Type B pancreatic cell (in vitro differentiated cells): ENCODE results near the gene C11orf54. TPM values are rescaled to one million over a fixed set of nuclear protein-coding genes. Genes with fewer than 3 reads are reported as not detected.

ENCODE experiments used
- DNase-seq: peaks from one replicate; pipeline ENCODE4 v3.0.0; 2021; ENCODE audit warnings: mixed read lengths; ENCODE audit not compliant: unreplicated experiment; ENCODE audit errors: extremely low spot score
- H3K27ac Mint-ChIP-seq: 2 replicates; pipeline ENCODE4 v1.8.0; 2021; ENCODE audit warnings: mild to moderate bottlenecking, mixed read lengths
- H3K27me3 Mint-ChIP-seq: 2 replicates; pipeline ENCODE4 v1.8.0; 2021; ENCODE audit warnings: mixed read lengths
- H3K36me3 Mint-ChIP-seq: 2 replicates; pipeline ENCODE4 v1.8.0; 2021; ENCODE audit warnings: mixed read lengths
- H3K4me1 Mint-ChIP-seq: one replicate; pipeline ENCODE4 v1.8.0; 2021; ENCODE audit warnings: mixed read lengths; ENCODE audit not compliant: unreplicated experiment
- H3K4me3 Mint-ChIP-seq: 2 replicates; pipeline ENCODE4 v1.8.0; 2021; ENCODE audit warnings: mild to moderate bottlenecking, mixed read lengths
- H3K9me3 Mint-ChIP-seq: 2 replicates; pipeline ENCODE4 v1.8.0; 2021; ENCODE audit warnings: mixed read lengths
- total RNA-seq: library from RNA; stranded (reverse); gene quantifications from 2 replicates; pipeline ENCODE4 v1.2.1, GENCODE V29; 2021; ENCODE audit warnings: low replicate concordance
- TF ChIP-seq, protein P1 (sequence below): fragments of 200-600 bp; sonication (generic); conservative IDR thresholded peaks from 2 replicates; pipeline ENCODE4 v1.5.0; 2021; ENCODE audit warnings: antibody characterized with exemption, mild to moderate bottlenecking

Gene C11orf54
- total RNA-seq, 1 donor from 2014 or later = 29.9 TPM

DNA sequence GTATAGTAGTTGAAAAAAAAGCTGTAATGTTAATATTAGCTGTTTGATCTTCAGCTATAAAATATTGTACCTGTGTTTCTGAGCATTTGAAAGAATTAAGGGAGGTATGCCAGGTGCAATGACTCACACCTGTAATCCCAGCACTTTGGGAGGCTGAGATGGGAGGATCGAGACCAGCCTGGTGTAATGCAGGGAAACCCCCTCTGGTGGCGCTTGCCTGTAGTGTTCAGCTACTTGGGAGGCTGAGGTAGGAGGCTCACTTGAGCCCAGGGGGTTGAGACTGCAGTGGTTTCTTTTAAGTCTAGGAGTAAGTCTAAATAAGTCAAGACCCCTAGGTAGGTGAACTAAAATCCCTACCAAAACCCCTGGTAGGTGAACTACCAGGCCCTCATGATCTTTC, 37.2 kb upstream of the C11orf54 start:
- H3K27me3 Mint-ChIP-seq = no peaks in the 10 kb centered on the region
- no peaks in the 10 kb centered on the region for H3K4me1 Mint-ChIP-seq
- no peak for DNase-seq
- H3K9me3 Mint-ChIP-seq = peaks cover 7% of the 10 kb centered on the region
- H3K4me3 Mint-ChIP-seq = no peak overlapping the region
- peaks cover 52% of the 10 kb centered on the region for H3K36me3 Mint-ChIP-seq
- H3K27ac Mint-ChIP-seq = no peak overlapping the region
- TF ChIP-seq, protein P1, sequence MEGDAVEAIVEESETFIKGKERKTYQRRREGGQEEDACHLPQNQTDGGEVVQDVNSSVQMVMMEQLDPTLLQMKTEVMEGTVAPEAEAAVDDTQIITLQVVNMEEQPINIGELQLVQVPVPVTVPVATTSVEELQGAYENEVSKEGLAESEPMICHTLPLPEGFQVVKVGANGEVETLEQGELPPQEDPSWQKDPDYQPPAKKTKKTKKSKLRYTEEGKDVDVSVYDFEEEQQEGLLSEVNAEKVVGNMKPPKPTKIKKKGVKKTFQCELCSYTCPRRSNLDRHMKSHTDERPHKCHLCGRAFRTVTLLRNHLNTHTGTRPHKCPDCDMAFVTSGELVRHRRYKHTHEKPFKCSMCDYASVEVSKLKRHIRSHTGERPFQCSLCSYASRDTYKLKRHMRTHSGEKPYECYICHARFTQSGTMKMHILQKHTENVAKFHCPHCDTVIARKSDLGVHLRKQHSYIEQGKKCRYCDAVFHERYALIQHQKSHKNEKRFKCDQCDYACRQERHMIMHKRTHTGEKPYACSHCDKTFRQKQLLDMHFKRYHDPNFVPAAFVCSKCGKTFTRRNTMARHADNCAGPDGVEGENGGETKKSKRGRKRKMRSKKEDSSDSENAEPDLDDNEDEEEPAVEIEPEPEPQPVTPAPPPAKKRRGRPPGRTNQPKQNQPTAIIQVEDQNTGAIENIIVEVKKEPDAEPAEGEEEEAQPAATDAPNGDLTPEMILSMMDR = no peak

DNA sequence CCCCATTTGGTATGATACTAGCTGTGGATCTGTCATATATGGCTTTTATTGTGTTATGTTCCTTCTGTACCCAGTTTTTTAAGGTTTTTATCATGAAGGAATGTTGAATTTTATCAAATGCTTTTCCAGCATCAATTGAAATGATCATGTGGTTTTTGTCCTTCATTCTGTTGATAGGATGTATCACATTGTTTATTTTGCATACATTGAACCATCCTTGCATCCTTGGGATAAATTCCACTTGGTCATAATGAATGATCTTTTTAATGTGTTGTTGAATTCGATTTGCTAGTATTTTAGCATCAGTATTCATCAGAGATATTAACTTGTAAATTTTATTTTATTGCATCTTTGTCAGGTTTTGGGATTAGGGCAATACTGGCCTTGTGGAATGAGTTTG, 31.2 kb upstream of the C11orf54 start:
- H3K9me3 Mint-ChIP-seq = peaks cover 15% of the 10 kb centered on the region
- H3K36me3 Mint-ChIP-seq = peaks cover 74% of the 10 kb centered on the region
- DNase-seq = no peak
- no peaks in the 10 kb centered on the region for H3K4me1 Mint-ChIP-seq
- no peaks in the 10 kb centered on the region for H3K27me3 Mint-ChIP-seq
- TF ChIP-seq, protein P1 = no peak
- no peak overlapping the region for H3K27ac Mint-ChIP-seq
- H3K4me3 Mint-ChIP-seq = no peak overlapping the region

DNA sequence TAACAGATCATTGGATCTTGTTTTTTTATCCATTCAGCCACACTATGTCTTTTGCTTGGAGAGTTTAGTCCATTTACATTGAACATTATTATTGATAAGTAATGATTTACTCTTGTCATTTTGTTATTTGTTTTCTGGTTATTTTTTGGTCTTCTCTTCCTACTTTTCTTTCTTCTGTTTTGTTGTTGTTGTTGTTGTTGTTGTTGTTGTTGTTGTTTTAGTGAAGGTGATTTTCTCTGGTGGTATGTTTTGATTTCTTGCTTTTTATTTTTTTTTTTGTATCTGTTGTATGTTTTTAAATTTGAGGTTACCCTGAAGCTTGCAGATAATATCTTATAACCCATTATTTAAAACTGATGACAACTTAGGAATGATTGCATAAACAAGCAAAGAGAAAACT, 28.8 kb upstream of the C11orf54 start:
- Mint-ChIP-seq H3K36me3 (peaks cover 74% of the 10 kb centered on the region), H3K27me3 (no peaks in the 10 kb centered on the region), H3K9me3 (peaks cover 15% of the 10 kb centered on the region), H3K4me1 (no peaks in the 10 kb centered on the region), H3K4me3 (no peak overlapping the region), H3K27ac (no peak overlapping the region)
- TF ChIP-seq, protein P1 = no peak
- no peak for DNase-seq

DNA sequence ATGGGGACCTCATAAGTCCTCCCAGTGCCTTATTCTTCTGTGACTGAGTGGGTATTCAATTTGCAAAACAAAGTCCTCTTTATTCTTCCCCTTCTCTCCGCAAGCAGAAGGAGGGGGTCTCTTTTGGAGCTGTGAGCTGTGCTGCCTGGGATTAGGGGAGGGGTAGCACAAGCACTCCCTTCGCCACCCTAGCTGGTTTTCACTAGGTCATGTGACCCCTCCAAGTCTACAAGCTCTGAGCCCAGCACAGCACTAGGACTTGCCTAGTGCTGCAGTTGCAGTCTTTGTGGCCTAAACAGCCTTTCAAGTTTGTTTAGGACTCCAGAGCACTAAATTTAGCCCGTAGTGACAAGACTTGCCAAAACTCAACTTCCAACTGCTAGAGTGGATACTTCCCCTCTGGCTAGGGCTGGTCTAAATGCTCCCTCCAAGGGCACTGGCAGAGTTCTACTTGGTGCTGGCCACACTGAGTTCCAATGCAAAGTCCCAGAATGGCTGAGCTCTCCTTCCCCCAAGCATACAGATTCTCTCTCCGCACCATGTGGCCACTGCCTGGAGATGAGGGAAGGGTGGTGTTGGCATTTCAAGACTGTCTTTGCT, 25.6 kb upstream of the C11orf54 start:
- TF ChIP-seq, protein P1 = no peak
- Mint-ChIP-seq H3K9me3 (no peaks in the 10 kb centered on the region), H3K4me1 (no peaks in the 10 kb centered on the region), H3K4me3 (no peak overlapping the region), H3K36me3 (peaks cover 50% of the 10 kb centered on the region), H3K27me3 (no peaks in the 10 kb centered on the region), H3K27ac (no peak overlapping the region)
- DNase-seq = no peak

DNA sequence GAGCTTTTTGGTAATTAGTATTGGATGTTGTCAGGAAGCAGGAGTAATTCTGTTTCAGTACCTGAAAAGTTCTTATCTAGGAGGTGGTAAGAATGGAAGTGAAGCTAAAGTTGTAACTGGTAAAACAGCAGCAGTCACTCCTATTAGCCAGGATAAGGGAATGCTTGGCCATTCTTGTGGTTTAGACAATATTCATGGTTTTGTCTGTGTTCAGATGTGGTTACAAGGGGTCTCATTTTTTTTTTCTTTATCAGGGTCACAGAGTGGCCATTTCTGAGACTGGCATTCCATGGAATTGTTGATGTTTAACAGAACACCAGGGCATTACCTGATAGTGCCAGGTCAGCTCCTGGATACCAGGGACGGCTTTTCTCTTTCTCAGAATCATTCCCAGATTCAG, 24.0 kb upstream of the C11orf54 start:
- H3K4me3 Mint-ChIP-seq = no peak overlapping the region
- no peaks in the 10 kb centered on the region for H3K9me3 Mint-ChIP-seq
- DNase-seq = no peak
- peaks cover 42% of the 10 kb centered on the region for H3K36me3 Mint-ChIP-seq
- no peaks in the 10 kb centered on the region for H3K4me1 Mint-ChIP-seq
- TF ChIP-seq, protein P1 = no peak
- H3K27me3 Mint-ChIP-seq = no peaks in the 10 kb centered on the region
- no peak overlapping the region for H3K27ac Mint-ChIP-seq
